ENCODE results near the gene PPARGC1A. TPM values are rescaled to one million over a fixed set of nuclear protein-coding genes. Genes with fewer than 3 reads are reported as not detected.

PPARGC1A gene
- total and polyA plus RNA-seq, 4 donors = 7.7 to 34.6 (median 16.3) TPM

DNA sequence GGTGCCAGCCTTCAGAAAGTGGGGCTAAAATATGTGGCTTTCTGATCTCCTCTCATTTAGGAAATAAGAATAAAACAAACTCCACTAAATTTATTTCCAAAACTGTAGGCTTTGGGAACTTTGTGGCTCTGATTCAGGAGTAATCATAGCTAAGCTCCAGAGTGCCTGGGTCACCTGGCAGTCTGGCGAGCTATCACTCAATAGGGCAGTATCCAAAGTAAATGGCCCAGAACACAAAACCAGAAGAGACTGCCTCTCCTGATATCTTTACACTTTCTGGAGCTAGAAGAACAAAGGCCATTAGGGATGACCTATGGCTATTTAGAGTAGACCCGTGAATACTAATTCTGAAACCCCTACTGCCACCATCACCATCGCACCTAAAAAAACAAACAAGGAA, 17.0 kb upstream of the PPARGC1A start:
- Histone ChIP-seq H3K4me3 (ENCODE audit: low read depth in 1 of 3, low read length in 3 of 3) (no peak overlapping the region), H3K9ac (ENCODE audit: low read depth in 1 of 2, low read length in 2 of 2) (no peak overlapping the region), H3K9me3 (ENCODE audit: control insufficient read depth in 4 of 4, low read length in 3 of 4) (no peaks in the 10 kb centered on the region), H3K4me1 (ENCODE audit: control insufficient read depth in 4 of 4, insufficient read depth in 4 of 4, low read length in 3 of 4) (no peaks in the 10 kb centered on the region), H3K36me3 (ENCODE audit: control insufficient read depth in 4 of 4, insufficient read depth in 3 of 4, low read depth in 1 of 4, low read length in 3 of 4) (no peaks in the 10 kb centered on the region), H3K27ac (ENCODE audit: low read depth in 1 of 2, low read length in 2 of 2) (no peak overlapping the region), H3K27me3 (ENCODE audit: control insufficient read depth in 4 of 4, insufficient read depth in 4 of 4, low read length in 3 of 4) (no peaks in the 10 kb centered on the region)
- no peak for DNase-seq (ENCODE audit: low spot score)
- TF ChIP-seq FOXA2 (IDR thresholded peaks at IDR 0.05) (no peak), RAD21 (IDR thresholded peaks at IDR 0.05) (no peak), MAX (IDR thresholded peaks at IDR 0.05) (no peak), HNF4G (IDR thresholded peaks at IDR 0.05) (no peak), NR2F2 (IDR thresholded peaks at IDR 0.05) (no peak), JUND (IDR thresholded peaks at IDR 0.05) (no peak), TAF1 (conservative IDR thresholded peaks at IDR 0.05) (no peak), GABPA (IDR thresholded peaks at IDR 0.05 in 1 of 2, conservative IDR thresholded peaks at IDR 0.05 in 1 of 2) (no peak), HNF4A (conservative IDR thresholded peaks at IDR 0.05) (no peak), YY1 (IDR thresholded peaks at IDR 0.05) (no peak), EGR1 (IDR thresholded peaks at IDR 0.05; ENCODE audit: low read depth in 2 of 2) (no peak), RXRA (IDR thresholded peaks at IDR 0.05) (no peak), FOXA1 (IDR thresholded peaks at IDR 0.05) (no peak), CTCF (IDR thresholded peaks at IDR 0.05; ENCODE audit: low read depth, low read length, missing input control) (no peak)
- TF ChIP-seq, protein P1, sequence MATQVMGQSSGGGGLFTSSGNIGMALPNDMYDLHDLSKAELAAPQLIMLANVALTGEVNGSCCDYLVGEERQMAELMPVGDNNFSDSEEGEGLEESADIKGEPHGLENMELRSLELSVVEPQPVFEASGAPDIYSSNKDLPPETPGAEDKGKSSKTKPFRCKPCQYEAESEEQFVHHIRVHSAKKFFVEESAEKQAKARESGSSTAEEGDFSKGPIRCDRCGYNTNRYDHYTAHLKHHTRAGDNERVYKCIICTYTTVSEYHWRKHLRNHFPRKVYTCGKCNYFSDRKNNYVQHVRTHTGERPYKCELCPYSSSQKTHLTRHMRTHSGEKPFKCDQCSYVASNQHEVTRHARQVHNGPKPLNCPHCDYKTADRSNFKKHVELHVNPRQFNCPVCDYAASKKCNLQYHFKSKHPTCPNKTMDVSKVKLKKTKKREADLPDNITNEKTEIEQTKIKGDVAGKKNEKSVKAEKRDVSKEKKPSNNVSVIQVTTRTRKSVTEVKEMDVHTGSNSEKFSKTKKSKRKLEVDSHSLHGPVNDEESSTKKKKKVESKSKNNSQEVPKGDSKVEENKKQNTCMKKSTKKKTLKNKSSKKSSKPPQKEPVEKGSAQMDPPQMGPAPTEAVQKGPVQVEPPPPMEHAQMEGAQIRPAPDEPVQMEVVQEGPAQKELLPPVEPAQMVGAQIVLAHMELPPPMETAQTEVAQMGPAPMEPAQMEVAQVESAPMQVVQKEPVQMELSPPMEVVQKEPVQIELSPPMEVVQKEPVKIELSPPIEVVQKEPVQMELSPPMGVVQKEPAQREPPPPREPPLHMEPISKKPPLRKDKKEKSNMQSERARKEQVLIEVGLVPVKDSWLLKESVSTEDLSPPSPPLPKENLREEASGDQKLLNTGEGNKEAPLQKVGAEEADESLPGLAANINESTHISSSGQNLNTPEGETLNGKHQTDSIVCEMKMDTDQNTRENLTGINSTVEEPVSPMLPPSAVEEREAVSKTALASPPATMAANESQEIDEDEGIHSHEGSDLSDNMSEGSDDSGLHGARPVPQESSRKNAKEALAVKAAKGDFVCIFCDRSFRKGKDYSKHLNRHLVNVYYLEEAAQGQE (IDR thresholded peaks at IDR 0.05) = no peak
- TF ChIP-seq, protein P2, sequence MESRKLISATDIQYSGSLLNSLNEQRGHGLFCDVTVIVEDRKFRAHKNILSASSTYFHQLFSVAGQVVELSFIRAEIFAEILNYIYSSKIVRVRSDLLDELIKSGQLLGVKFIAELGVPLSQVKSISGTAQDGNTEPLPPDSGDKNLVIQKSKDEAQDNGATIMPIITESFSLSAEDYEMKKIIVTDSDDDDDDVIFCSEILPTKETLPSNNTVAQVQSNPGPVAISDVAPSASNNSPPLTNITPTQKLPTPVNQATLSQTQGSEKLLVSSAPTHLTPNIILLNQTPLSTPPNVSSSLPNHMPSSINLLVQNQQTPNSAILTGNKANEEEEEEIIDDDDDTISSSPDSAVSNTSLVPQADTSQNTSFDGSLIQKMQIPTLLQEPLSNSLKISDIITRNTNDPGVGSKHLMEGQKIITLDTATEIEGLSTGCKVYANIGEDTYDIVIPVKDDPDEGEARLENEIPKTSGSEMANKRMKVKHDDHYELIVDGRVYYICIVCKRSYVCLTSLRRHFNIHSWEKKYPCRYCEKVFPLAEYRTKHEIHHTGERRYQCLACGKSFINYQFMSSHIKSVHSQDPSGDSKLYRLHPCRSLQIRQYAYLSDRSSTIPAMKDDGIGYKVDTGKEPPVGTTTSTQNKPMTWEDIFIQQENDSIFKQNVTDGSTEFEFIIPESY (IDR thresholded peaks at IDR 0.05) = no peak
- TF ChIP-seq, protein P3, sequence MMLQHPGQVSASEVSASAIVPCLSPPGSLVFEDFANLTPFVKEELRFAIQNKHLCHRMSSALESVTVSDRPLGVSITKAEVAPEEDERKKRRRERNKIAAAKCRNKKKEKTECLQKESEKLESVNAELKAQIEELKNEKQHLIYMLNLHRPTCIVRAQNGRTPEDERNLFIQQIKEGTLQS (IDR thresholded peaks at IDR 0.05) = no peak
- WGBS = 45% methylated on average over 3 of the region's 3 CpGs

GRCh38 chr4:23904639-23905071, 14.8 kb upstream of the PPARGC1A start:
- Histone ChIP-seq H3K4me3 (ENCODE audit: low read depth in 1 of 3, low read length in 3 of 3) (no peak overlapping the region), H3K9ac (ENCODE audit: low read depth in 1 of 2, low read length in 2 of 2) (no peak overlapping the region), H3K4me1 (ENCODE audit: control insufficient read depth in 4 of 4, insufficient read depth in 4 of 4, low read length in 3 of 4) (no peaks in the 10 kb centered on the region), H3K36me3 (ENCODE audit: control insufficient read depth in 4 of 4, insufficient read depth in 3 of 4, low read depth in 1 of 4, low read length in 3 of 4) (no peaks in the 10 kb centered on the region), H3K27me3 (ENCODE audit: control insufficient read depth in 4 of 4, insufficient read depth in 4 of 4, low read length in 3 of 4) (no peaks in the 10 kb centered on the region), H3K27ac (ENCODE audit: low read depth in 1 of 2, low read length in 2 of 2) (no peak overlapping the region), H3K9me3 (ENCODE audit: control insufficient read depth in 4 of 4, low read length in 3 of 4) (no peaks in the 10 kb centered on the region)
- no peak for TF ChIP-seq TAF1 (conservative IDR thresholded peaks at IDR 0.05)
- no peak for TF ChIP-seq FOXA1 (IDR thresholded peaks at IDR 0.05)
- no peak for TF ChIP-seq FOXA2 (IDR thresholded peaks at IDR 0.05)
- no peak for TF ChIP-seq JUND (IDR thresholded peaks at IDR 0.05)
- no peak for TF ChIP-seq GABPA (IDR thresholded peaks at IDR 0.05 in 1 of 2, conservative IDR thresholded peaks at IDR 0.05 in 1 of 2)
- no peak for TF ChIP-seq NR2F2 (IDR thresholded peaks at IDR 0.05)
- no peak for TF ChIP-seq SP1 (IDR thresholded peaks at IDR 0.05)
- TF ChIP-seq EGR1 (IDR thresholded peaks at IDR 0.05; ENCODE audit: low read depth in 2 of 2) = no peak
- WGBS = 96% methylated on average over 5 of the region's 5 CpGs
- no peak for DNase-seq (ENCODE audit: low spot score)

All from liver (tissue), 9 donors.